Upper lobe of right lung (tissue), 1 donor: ENCODE results near the gene F7. TPM values are rescaled to one million over a fixed set of nuclear protein-coding genes. Genes with fewer than 3 reads are reported as not detected.

Source experiments
- ATAC-seq: fragments of 200-7000 bp; cut with Tn5 transposase; one replicate; pipeline ENCODE4 v1.9.1; 2020; ENCODE audit warnings: mild to moderate bottlenecking, moderate library complexity
- DNase-seq: peaks from one replicate; pipeline ENCODE4 v3.0.0-alpha.2; 2020
- H3K27ac ChIP-seq: fragments of 200-600 bp; one replicate; pipeline ENCODE4 v1.8.0; 2022
- H3K27me3 ChIP-seq: fragments of 200-600 bp; one replicate; pipeline ENCODE4 v1.8.0; 2022; ENCODE audit warnings: mild to moderate bottlenecking
- H3K36me3 ChIP-seq: fragments of 200-600 bp; one replicate; pipeline ENCODE4 v1.8.0; 2022
- H3K4me1 ChIP-seq: fragments of 200-600 bp; one replicate; pipeline ENCODE4 v1.8.0; 2022
- H3K4me3 ChIP-seq: fragments of 200-600 bp; one replicate; pipeline ENCODE4 v1.8.0; 2022; ENCODE audit warnings: mild to moderate bottlenecking
- H3K9me3 ChIP-seq: fragments of 200-600 bp; one replicate; pipeline ENCODE4 v1.8.0; 2022
- intact Hi-C: fragments of 100-400 bp; cut with DNase I; formaldehyde crosslinking; loops from one replicate; pipeline ENCODE4 v1.11.0; 2022
- total RNA-seq: library from RNA; stranded (reverse); fragmentation: NEBNext Ultra II Directional; extraction: Animal tissue kit (Norgen Biotek cat#: 25700); gene quantifications from one replicate; pipeline ENCODE4 v1.2.1, GENCODE V29; 2021
- TF ChIP-seq, protein P1 (sequence below): fragments of 200-600 bp; IDR thresholded peaks from one replicate; pipeline ENCODE4 v1.8.0; 2022; ENCODE audit warnings: antibody characterized with exemption
- donor health status: DM: no; HTN: yes; CAD: no; lungs with severe emphysema.

F7 gene
- total RNA-seq, 1 donor from 2014 or later, result 0.61 TPM

- Histone ChIP-seq H3K4me1 (no peaks in the 10 kb centered on the region), H3K27ac (no peak overlapping the region), H3K4me3 (no peak overlapping the region), H3K9me3 (no peaks in the 10 kb centered on the region), H3K36me3 (no peaks in the 10 kb centered on the region), H3K27me3 (no peaks in the 10 kb centered on the region)
- intact Hi-C loops, result no loop called here
- DNase-seq (no peak), ATAC-seq (no peak)
- TF ChIP-seq, protein P1, sequence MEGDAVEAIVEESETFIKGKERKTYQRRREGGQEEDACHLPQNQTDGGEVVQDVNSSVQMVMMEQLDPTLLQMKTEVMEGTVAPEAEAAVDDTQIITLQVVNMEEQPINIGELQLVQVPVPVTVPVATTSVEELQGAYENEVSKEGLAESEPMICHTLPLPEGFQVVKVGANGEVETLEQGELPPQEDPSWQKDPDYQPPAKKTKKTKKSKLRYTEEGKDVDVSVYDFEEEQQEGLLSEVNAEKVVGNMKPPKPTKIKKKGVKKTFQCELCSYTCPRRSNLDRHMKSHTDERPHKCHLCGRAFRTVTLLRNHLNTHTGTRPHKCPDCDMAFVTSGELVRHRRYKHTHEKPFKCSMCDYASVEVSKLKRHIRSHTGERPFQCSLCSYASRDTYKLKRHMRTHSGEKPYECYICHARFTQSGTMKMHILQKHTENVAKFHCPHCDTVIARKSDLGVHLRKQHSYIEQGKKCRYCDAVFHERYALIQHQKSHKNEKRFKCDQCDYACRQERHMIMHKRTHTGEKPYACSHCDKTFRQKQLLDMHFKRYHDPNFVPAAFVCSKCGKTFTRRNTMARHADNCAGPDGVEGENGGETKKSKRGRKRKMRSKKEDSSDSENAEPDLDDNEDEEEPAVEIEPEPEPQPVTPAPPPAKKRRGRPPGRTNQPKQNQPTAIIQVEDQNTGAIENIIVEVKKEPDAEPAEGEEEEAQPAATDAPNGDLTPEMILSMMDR, result no peak
These were observed 32.2 kb downstream of the F7 start for GRCh38 chr13:113137691-113138298.

- no peak for ATAC-seq
- intact Hi-C loops, result no loop called here
- no peak overlapping the region for H3K27ac ChIP-seq
- no peaks in the 10 kb centered on the region for H3K9me3 ChIP-seq
- TF ChIP-seq, protein P1, result no peak
- H3K36me3 ChIP-seq, result no peaks in the 10 kb centered on the region
- H3K27me3 ChIP-seq, result no peaks in the 10 kb centered on the region
- no peak overlapping the region for H3K4me3 ChIP-seq
- DNase-seq, result no peak
- no peaks in the 10 kb centered on the region for H3K4me1 ChIP-seq
These were observed 33.4 kb downstream of the F7 start for GRCh38 chr13:113138792-113139551.

DNA sequence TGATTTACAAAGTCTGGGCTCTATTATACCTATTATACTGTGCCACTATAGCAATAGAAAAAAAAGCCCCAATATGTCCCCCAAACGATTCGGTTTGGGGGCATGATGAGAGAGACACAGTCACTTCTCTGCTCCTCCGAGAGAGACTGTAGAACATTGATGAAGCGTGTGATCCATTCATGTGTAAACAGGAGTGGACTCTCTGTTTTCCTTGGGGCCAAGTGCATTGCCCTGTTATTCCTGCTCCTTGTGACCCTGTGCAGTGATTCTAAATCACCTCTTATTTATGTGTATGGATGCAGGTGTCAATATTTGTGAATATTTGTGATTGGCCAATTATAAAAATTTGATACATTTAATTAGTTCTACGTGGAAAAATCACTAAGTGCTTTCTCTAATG lies 34.0 kb downstream of the F7 start:
- no peak for DNase-seq
- TF ChIP-seq, protein P1, result no peak
- ATAC-seq, result no peak
- no peak overlapping the region for H3K4me3 ChIP-seq
- no peaks in the 10 kb centered on the region for H3K4me1 ChIP-seq
- H3K36me3 ChIP-seq, result no peaks in the 10 kb centered on the region
- H3K27me3 ChIP-seq, result no peaks in the 10 kb centered on the region
- intact Hi-C loops, result no loop called here
- H3K27ac ChIP-seq, result no peak overlapping the region
- no peaks in the 10 kb centered on the region for H3K9me3 ChIP-seq

DNA sequence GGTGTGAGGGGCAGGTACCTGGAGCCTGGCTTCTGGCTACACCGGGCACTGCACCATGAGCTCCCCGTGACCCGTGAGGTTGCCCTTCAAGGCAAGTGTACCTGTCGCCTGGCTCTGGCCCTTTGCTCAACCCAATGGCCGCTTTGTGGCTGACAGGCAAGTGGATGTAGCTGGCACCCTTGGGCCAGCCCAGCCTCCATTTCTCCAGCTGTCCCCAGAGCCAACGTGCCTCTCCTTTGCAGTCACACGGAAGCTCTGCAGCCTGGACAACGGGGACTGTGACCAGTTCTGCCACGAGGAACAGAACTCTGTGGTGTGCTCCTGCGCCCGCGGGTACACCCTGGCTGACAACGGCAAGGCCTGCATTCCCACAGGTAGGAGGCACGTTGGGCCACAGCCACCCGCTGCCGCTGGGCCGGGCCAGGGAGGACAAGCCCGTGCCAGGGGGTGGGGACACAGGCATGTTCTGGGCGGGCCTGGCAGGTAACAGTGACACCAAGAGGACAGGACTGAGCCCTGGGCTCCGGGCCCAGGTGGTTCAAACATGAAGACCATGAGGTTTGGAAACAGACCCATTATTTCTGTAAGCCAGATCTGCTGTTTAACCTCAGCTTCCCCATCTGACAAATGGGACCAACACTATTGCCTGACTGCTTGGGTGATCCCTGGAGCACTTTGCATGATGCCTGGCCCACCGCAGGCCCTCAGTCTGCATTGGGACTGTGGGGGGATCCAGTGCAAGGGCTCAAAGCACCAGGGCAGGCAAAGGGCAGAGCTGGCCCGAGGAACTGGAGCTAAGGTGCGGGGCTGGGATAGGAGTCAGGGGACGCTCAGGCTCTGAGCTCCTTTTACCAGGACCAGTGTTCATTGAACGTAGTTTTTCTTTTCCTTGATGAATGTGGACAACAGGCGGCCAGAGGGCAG lies 35.3 kb downstream of the F7 start:
- no peak for ATAC-seq
- TF ChIP-seq, protein P1, result no peak
- no peak overlapping the region for H3K4me3 ChIP-seq
- H3K27me3 ChIP-seq, result no peaks in the 10 kb centered on the region
- no peaks in the 10 kb centered on the region for H3K4me1 ChIP-seq
- no peaks in the 10 kb centered on the region for H3K36me3 ChIP-seq
- intact Hi-C loops, result no loop called here
- DNase-seq, result no peak
- H3K9me3 ChIP-seq, result no peaks in the 10 kb centered on the region
- H3K27ac ChIP-seq, result no peak overlapping the region

DNA sequence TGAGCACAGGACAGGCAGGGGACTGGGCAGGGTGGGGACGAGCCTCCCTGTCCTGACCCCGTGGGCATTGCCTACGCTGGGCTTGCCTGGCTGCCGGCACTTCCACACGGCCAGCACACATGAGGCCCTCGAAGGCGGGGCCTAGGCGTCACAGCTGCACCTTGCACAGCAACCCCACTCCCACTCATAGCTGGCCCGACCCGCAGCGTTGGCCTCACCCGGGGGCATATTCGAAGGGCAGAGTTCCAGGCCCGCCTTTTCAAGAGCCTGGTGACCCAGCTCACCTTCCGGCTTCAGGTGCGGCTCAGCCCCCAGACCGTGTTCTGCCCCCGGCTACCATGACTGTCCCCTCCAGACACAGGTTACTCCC lies 36.0 kb downstream of the F7 start:
- no peak overlapping the region for H3K4me3 ChIP-seq
- no peak for DNase-seq
- no peaks in the 10 kb centered on the region for H3K36me3 ChIP-seq
- H3K4me1 ChIP-seq, result no peaks in the 10 kb centered on the region
- H3K9me3 ChIP-seq, result no peaks in the 10 kb centered on the region
- H3K27ac ChIP-seq, result no peak overlapping the region
- intact Hi-C loops, result no loop called here
- no peaks in the 10 kb centered on the region for H3K27me3 ChIP-seq
- TF ChIP-seq, protein P1, result no peak
- ATAC-seq, result no peak
